Vagina (tissue), 2 donors: ENCODE measurements around the gene DCTN4. TPM values are rescaled to one million over a fixed set of nuclear protein-coding genes. Genes with fewer than 3 reads are reported as not detected.

ENCODE experiments used
- DNase-seq, 2 donors: peaks; one replicate each; pipeline ENCODE4 v3.0.0-alpha.2; 2017; ENCODE audit errors: extremely low spot score in 2 of 2
- H3K27ac ChIP-seq: fragments of 200-600 bp; sonication (generic); one replicate; pipeline ENCODE4 v1.5.1; 2019
- H3K27me3 ChIP-seq: fragments of 200-600 bp; sonication (generic); one replicate; pipeline ENCODE4 v1.5.1; 2019
- H3K36me3 ChIP-seq, 2 donors: fragments of 200-600 bp; sonication (generic); one replicate each; pipeline ENCODE4 v1.5.1; 2017 to 2019
- H3K4me1 ChIP-seq: fragments of 200-600 bp; sonication (generic); one replicate; pipeline ENCODE4 v1.5.1; 2019
- H3K4me3 ChIP-seq, 2 donors: fragments of 200-600 bp; sonication (generic); 1 replicate in 1 of 2; 2 replicates in 1 of 2; pipeline ENCODE4 v1.5.1; 2016 to 2019
- H3K9me3 ChIP-seq: fragments of 200-600 bp; sonication (generic); one replicate; pipeline ENCODE4 v1.5.1; 2019
- CTCF ChIP-seq, 3 experiments: fragments of 450-650 bp in 2 of 3; fragments of 200-600 bp in 1 of 3; sonication (generic) in 1 of 3; IDR thresholded peaks; one replicate each; pipeline ENCODE4 v1.5.1; 2017 to 2019; ENCODE audit warnings: antibody characterized with exemption in 3 of 3, mild to moderate bottlenecking in 2 of 3, moderate library complexity in 2 of 3
- POLR2A ChIP-seq, 2 donors: fragments of 450-650 bp; IDR thresholded peaks; one replicate each; pipeline ENCODE4 v1.6.1; 2017; ENCODE audit warnings: antibody characterized with exemption in 2 of 2, mild to moderate bottlenecking in 2 of 2, moderate library complexity in 2 of 2
- POLR2AphosphoS5 ChIP-seq, 2 donors: sonication (generic); formaldehyde crosslinking; IDR thresholded peaks; one replicate each; pipeline ENCODE4 v1.9.0; 2017; ENCODE audit warnings: antibody characterized with exemption in 2 of 2, mild to moderate bottlenecking in 2 of 2, low read depth in 1 of 2; ENCODE audit not compliant: insufficient read depth in 1 of 2
- intact Hi-C: fragments of 100-400 bp; cut with DNase I; formaldehyde crosslinking; loops from one replicate; pipeline ENCODE4 v1.15.1; 2023
- total RNA-seq: library from RNA; depleted of rRNA; stranded (reverse); fragments of >200 nt; gene quantifications from one replicate; pipeline ENCODE4 v1.2.3, GENCODE V29; 2016

Gene DCTN4
- total RNA-seq, 1 donor from 2014 or later = 51.3 TPM

GRCh38 chr5:150671509-150672236 lies 87.1 kb downstream of the DCTN4 start:
- intact Hi-C loops = no loop called here
- TF ChIP-seq CTCF (IDR thresholded peaks at IDR 0.05) (no peak), POLR2A (IDR thresholded peaks at IDR 0.05) (no peak), POLR2AphosphoS5 (IDR thresholded peaks at IDR 0.05; ENCODE audit: insufficient read depth in 1 of 2, low read depth in 1 of 2) (no peak)
- peaks cover 32% of the 10 kb centered on the region for H3K4me1 ChIP-seq
- DNase-seq = peak in 1 of 2 donors; percentile 65
- no peaks in the 10 kb centered on the region for H3K9me3 ChIP-seq
- peak overlapping the region; percentile 65 for H3K27ac ChIP-seq
- peak overlapping the region; percentile 52 to 63 for H3K4me3 ChIP-seq
- H3K36me3 ChIP-seq = no peaks in the 10 kb centered on the region
- no peaks in the 10 kb centered on the region for H3K27me3 ChIP-seq

DNA sequence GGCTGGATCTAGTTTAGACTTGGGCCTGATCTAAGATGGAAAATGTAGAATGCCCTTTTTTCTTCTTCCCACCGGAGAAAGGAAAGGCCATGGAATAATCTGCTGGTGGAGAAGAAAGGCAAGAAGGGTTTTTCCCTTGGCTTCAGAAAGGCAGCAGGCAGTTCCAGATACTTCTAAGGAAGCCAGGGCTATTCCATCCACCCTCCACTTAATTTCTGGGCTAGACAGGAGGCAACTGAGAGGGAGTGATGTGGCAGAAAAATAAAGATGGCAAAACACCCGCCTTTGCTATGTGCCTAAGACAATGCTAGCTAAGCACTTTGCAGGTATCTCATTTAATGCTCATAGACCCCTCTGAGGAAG lies 87.9 kb downstream of the DCTN4 start:
- Histone ChIP-seq H3K4me1 (peaks cover 32% of the 10 kb centered on the region), H3K9me3 (no peaks in the 10 kb centered on the region), H3K4me3 (peak overlapping the region in 1 of 2 donors; percentile 63), H3K27ac (no peak overlapping the region), H3K36me3 (no peaks in the 10 kb centered on the region), H3K27me3 (no peaks in the 10 kb centered on the region)
- peak in 1 of 2 donors; percentile 74 for DNase-seq
- TF ChIP-seq POLR2A (IDR thresholded peaks at IDR 0.05) (no peak), POLR2AphosphoS5 (IDR thresholded peaks at IDR 0.05; ENCODE audit: insufficient read depth in 1 of 2, low read depth in 1 of 2) (no peak), CTCF (IDR thresholded peaks at IDR 0.05) (no peak)
- intact Hi-C loops = no loop called here

- Histone ChIP-seq H3K4me3 (no peak overlapping the region), H3K9me3 (no peaks in the 10 kb centered on the region), H3K36me3 (no peaks in the 10 kb centered on the region), H3K27me3 (no peaks in the 10 kb centered on the region), H3K4me1 (peaks cover 32% of the 10 kb centered on the region), H3K27ac (no peak overlapping the region)
- peak in 1 of 2 donors; percentile 82 for DNase-seq
- intact Hi-C loops = no loop called here
- no peak for TF ChIP-seq POLR2A (IDR thresholded peaks at IDR 0.05)
- no peak for TF ChIP-seq POLR2AphosphoS5 (IDR thresholded peaks at IDR 0.05; ENCODE audit: insufficient read depth in 1 of 2, low read depth in 1 of 2)
- no peak for TF ChIP-seq CTCF (IDR thresholded peaks at IDR 0.05)
Observed at GRCh38 chr5:150670275-150670947, 88.4 kb downstream of the DCTN4 start.

GRCh38 chr5:150665044-150665443 lies 93.8 kb downstream of the DCTN4 start:
- intact Hi-C loops = no loop called here
- Histone ChIP-seq H3K4me3 (no peak overlapping the region), H3K4me1 (no peaks in the 10 kb centered on the region), H3K36me3 (no peaks in the 10 kb centered on the region), H3K27me3 (no peaks in the 10 kb centered on the region), H3K27ac (no peak overlapping the region), H3K9me3 (no peaks in the 10 kb centered on the region)
- DNase-seq = peak in 1 of 2 donors; percentile 56
- no peak for TF ChIP-seq POLR2A (IDR thresholded peaks at IDR 0.05)
- no peak for TF ChIP-seq POLR2AphosphoS5 (IDR thresholded peaks at IDR 0.05; ENCODE audit: insufficient read depth in 1 of 2, low read depth in 1 of 2)
- no peak for TF ChIP-seq CTCF (IDR thresholded peaks at IDR 0.05)

- Histone ChIP-seq H3K27ac (no peak overlapping the region), H3K4me1 (no peaks in the 10 kb centered on the region), H3K9me3 (no peaks in the 10 kb centered on the region), H3K36me3 (no peaks in the 10 kb centered on the region), H3K27me3 (no peaks in the 10 kb centered on the region), H3K4me3 (no peak overlapping the region)
- DNase-seq = peak in 1 of 2 donors; percentile 1
- intact Hi-C loops = no loop called here
- TF ChIP-seq POLR2AphosphoS5 (IDR thresholded peaks at IDR 0.05; ENCODE audit: insufficient read depth in 1 of 2, low read depth in 1 of 2) (no peak), POLR2A (IDR thresholded peaks at IDR 0.05) (no peak), CTCF (IDR thresholded peaks at IDR 0.05) (no peak)
Observed at GRCh38 chr5:150663936-150664335, 94.9 kb downstream of the DCTN4 start.
